IPS-20b (cell line): ENCODE results near the gene PFKP.

Source experiments
- H3K27ac ChIP-seq: one replicate; pipeline ENCODE4 v1.5.1; 2013; ENCODE audit warnings: low read length
- H3K27me3 ChIP-seq: 2 replicates; pipeline ENCODE4 v1.6.1; 2013; ENCODE audit warnings: mild to moderate bottlenecking, low read length, inconsistent platforms; ENCODE audit not compliant: insufficient read depth
- H3K36me3 ChIP-seq: 2 replicates; pipeline ENCODE4 v1.6.1; 2013; ENCODE audit warnings: low read depth, mild to moderate bottlenecking, inconsistent platforms, low read length, moderate library complexity; ENCODE audit not compliant: insufficient read depth
- H3K4me1 ChIP-seq: 2 replicates; pipeline ENCODE4 v1.6.1; 2013; ENCODE audit warnings: mild to moderate bottlenecking, control low read depth, inconsistent platforms, low read length, moderate library complexity; ENCODE audit not compliant: insufficient read depth
- H3K4me3 ChIP-seq: 2 replicates; pipeline ENCODE4 v1.5.1; 2013; ENCODE audit warnings: mild to moderate bottlenecking, low read length, inconsistent platforms
- H3K9ac ChIP-seq: 2 replicates; pipeline ENCODE4 v1.6.1; 2013; ENCODE audit warnings: low read depth, mild to moderate bottlenecking, inconsistent platforms, low read length, moderate library complexity
- H3K9me3 ChIP-seq: 2 replicates; pipeline ENCODE4 v1.6.1; 2013; ENCODE audit warnings: mild to moderate bottlenecking, low read depth, low read length, inconsistent platforms; ENCODE audit not compliant: insufficient read depth

Gene PFKP

GRCh38 chr10:3180355-3181025, 113.1 kb downstream of the PFKP start:
- Histone ChIP-seq H3K9me3 (no peaks in the 10 kb centered on the region), H3K4me1 (peaks cover 11% of the 10 kb centered on the region; the same call in 1 of the 2 replicates), H3K27ac (no peak overlapping the region), H3K27me3 (no peaks in the 10 kb centered on the region; the same call in 1 of the 2 replicates), H3K4me3 (no peak overlapping the region), H3K9ac (no peak overlapping the region), H3K36me3 (no peaks in the 10 kb centered on the region)

GRCh38 chr10:3185386-3185785, 118.0 kb downstream of the PFKP start:
- Histone ChIP-seq H3K4me1 (peaks cover 16% of the 10 kb centered on the region), H3K27ac (no peak overlapping the region), H3K4me3 (no peak overlapping the region), H3K9me3 (no peaks in the 10 kb centered on the region), H3K27me3 (no peaks in the 10 kb centered on the region), H3K36me3 (no peaks in the 10 kb centered on the region), H3K9ac (no peak overlapping the region)

- Histone ChIP-seq H3K27ac (no peak overlapping the region), H3K9me3 (no peaks in the 10 kb centered on the region), H3K4me3 (no peak overlapping the region), H3K27me3 (no peaks in the 10 kb centered on the region), H3K9ac (no peak overlapping the region), H3K4me1 (peaks cover 16% of the 10 kb centered on the region), H3K36me3 (no peaks in the 10 kb centered on the region)
Observed at GRCh38 chr10:3186368-3186767, 119.0 kb downstream of the PFKP start.
